NCI-H510A (cell line): ENCODE results near the gene DCAF12L2.
"Not testable (repeated sequence)": the region's sequence is repeated elsewhere in the genome, so short reads cannot be mapped to it uniquely, and the experiment has no call there.

Experiments used
- DNase-seq: peaks from one replicate; lab custom pipeline; 2025; lab: John Stamatoyannopoulos, UW

Gene DCAF12L2

DNA sequence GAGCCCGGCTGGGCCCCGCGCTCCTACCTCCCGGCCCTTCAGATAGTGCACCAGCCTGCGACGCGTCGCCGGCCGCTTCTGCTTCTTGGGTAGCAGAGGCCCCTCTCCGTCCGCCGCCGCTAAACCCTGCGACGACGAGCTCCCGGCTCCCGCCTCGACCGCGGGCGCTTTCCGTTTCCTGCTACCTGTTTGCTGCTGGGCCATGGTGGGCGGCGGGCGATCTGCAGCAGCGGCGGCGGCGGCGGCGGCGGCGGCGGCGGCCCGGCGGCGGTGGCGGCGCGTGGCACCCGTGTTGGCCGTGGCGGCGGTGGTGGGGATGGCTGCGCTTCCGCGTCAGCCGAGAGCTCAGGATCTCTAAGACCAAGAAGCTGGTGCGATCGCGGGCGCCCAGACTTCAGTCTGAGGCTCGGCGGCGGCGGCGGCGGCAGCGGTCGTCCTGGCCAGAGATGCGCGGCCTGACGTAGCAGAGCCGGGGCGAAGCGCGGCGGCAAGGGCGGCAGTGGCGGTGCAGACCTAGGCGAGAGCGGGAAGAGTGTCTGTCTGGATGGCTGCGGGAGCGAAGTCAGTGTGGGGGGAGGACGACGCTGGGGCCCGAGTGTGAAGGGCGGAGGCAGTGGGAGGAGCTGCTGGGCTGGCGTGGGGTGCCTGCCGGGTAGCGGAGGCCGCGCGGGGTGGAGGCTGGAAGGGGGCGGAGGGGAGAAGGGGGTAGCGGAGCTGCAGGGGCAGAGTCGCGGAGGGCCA, at the start of gene DCAF12L2:
Gene DCAF12L2 (minus strand): TSS at position 569 of the 741 bp plus-strand sequence. CDS start 365 bp downstream, at position 204.
- peak; percentile 7 for DNase-seq

DNA sequence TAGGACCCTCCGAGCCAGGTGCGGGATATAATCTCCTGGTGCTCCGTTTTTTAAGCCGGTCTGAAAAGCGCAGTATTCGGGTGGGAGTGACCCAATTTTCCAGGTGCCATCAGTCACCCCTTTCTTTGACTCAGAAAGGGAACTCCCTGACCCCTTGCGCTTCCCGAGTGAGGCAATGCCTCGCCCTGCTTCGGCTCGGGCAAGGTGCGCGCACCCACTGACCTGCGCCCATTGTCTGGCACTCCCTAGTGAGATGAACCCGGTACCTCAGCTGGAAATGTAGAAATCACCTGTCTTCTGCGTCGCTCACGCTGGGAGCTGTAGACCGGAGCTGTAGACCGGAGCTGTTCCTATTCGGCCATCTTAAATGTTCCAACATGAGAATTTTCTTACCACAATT, 24.8 kb upstream of the DCAF12L2 start:
- DNase-seq, result not testable (repeated sequence)

DNA sequence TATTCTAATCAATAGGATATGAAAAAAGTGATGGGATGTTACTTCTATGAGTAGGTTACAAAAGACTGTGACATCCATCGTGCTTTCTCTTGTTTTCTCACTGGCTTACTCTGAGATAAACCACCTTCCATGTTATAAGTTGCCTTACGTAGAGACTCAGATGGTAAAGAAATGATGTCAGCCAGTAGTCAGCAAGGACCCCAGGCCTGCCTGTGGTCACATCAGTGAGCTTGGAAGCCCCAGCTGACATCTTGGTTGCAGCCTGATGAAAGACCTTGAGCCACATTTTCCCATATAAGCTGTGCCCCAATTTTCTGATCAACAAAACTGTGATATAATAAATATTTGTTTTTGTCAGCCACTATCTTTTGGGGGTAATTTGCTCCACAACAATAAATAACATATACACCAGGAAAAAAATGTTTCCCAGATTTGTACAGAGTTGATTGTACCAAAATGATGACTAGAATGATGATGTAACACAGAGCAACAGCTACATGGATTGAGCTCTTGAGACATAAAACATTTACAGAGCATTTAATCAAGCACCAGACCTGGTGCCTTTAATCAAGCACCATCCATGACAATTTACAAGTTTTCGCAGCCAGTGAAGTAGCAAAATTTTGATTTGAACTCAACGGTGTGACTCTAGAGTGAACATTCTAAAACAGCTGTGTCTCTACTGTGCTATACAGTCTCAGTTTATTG, 11.2 kb upstream of the DCAF12L2 start:
- no peak for DNase-seq

DNA sequence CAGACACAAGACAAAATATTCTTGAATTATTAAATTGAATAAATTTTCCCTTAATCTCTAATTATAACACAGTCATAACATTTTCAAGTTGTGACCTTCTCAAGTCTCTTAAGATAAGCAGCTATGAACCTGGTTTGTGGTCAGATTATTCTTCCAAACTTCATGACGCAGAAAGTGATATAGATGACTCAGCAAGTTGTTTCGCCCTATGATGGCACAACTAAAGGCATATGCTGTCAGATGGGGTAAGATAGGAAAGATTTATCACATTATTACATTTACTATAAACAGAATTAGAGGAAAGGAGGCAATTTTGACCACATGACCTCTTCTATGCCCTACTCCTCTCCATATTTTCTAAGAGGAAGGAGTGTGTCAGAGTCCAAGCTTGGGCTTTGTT, 4.6 kb upstream of the DCAF12L2 start:
- DNase-seq, result no peak

DNA sequence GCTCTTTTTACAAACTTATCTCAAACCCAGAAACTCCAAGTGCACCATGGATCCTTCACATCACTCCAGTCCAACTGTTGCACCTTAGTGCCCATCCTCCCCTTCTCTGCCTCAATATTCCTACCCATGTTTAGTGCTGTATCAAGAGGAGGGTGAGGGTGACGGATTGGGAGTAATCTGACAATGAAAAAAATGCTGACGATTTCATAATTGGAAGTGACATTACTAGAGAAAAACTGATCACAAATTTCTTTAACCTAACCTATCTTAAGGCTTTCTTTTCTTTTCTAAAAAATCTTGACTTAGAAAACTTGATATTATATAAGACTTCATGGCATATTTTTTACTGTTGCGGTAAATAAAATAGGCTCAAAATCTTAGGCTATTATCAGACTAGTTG, 1.5 kb upstream of the DCAF12L2 start:
- DNase-seq, result no peak

DNA sequence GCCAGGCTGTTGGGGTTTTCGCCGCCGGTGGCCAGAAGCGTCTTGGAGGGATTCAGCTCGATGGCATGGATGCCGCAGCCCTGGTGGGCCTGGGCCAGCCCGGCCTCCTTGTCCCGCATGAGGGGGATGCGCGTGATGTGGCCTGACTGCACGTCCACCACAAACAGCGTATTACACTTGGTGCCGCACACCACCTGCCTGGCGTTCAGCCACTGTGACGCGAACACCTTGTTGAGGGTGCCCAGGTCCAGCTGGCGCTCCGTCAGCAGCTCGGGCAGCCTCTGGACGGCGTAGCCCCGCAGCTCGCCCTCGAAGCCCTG, 728 bp downstream of the DCAF12L2 start:
- no peak for DNase-seq

DNA sequence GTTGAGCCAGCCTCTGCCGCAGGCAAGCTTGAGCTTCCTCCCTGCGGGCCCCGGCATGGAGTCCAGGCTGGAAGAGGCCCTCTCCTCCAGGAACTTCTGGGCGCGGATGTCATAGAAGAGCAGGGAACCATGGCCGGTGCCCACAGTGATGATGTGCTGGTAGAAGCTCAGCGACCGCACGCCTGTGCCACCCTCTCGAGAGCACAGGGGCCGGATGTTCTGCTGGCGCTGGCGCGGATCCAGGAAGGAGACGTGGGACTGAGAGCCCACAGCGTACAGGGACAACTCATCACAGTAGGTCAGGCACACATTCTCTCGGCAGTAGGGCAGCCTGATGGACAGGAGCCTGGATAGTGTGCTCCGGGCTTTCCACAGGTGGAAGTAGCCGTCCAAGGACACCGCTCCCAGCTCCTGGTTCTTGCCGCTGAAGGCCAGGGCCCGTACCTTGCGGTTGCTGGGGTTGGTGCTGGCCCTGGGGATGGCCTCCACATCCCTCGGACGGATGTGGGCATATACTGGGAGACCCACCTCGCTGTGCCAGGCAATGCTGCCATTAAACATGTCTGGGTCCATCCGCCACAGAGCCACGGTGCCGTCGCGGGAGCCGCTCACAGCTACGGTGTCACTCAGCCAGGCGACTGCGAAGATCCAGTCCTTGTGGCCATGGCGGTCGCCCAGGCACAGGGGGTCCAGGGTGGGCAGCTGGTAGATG, 1.2 kb downstream of the DCAF12L2 start:
- DNase-seq, result no peak

DNA sequence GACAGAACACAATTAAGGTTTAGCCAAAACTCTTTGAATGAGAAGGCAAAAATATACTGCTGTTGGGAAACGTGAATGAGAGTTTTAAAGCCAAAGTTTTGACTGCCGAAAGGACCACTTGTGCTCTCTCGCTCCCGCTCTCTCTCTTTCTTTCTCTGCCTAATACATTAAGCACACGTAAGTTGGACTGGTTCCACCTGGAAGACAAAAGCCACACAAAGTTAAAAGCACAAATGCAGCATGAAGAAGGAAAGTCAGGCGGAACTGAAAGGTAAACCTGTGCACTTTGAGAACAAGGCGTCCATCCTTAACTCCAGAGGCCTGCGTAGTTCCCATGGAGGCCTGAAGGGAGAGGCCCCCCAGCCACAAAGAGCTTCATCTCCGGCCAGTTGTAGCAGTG, 1.9 kb downstream of the DCAF12L2 start:
- DNase-seq, result no peak

DNA sequence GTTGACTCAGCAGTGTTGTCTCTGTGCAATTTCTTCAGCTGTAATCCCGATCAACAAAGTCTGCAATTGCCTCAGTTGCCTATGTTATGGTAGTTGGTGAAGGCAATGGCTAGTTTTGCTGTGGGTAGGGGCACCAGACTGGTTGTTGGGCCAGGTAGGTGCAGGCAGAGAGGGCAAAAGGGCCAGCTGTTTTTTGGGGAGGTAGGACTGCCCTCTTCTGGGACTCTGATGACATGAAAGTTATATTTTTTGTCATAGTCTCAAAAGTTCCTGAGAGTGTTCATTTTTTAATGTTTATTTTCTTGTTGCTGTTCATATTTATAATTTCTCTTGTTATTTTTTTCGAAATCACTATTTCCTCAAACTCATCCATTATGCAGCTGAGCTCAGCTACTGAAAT, 25.1 kb downstream of the DCAF12L2 start:
- DNase-seq, result no peak

DNA sequence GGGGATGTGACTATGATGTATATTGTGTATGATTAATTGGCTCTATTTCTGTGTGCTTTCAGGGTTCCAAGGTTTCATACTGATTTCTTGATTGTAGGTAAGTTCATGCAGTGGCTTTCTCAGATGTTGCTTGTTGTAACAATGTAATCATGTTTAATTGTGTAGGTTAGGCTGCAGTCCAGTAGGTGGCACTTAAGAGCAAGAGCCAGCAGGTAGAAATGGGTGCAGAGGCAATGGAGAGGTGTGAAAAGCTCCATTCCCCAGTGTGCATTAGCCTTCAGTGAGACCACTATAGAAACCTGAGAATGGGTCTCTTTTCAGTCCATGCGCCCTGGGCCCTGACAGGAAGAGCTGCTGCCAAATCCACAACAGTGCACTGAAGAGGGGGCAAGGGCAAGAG, 28.2 kb downstream of the DCAF12L2 start:
- DNase-seq, result no peak

DNA sequence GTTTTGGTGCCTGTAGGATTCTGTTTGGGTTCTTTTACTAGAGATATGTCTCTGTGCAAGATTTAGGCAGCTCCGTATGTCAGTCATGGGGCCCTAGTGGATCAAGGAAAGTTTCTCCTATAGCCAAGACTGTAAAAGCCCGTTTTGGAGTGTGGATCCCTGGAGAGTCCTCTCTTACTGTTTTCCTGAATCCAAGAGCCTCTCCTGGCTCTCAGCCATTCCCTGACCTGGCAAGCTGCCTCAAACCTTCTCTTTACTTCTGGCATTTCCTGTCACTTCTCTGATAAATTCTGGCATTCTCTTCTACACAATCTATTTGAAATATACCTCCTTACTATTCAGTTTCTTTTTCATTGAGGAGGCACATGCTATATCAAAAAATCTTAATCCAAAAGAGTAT, 41.4 kb downstream of the DCAF12L2 start:
- DNase-seq, result no peak
